Activated T-helper 9 cell treated with anti-CD3 and anti-CD28 coated beads, Interleukin-2, amount 50 U/mL, for 16 hours (primary cell): ENCODE data around the gene TICAM2.
A peak's percentile ranks its signal among the peaks of the same experiment; 100 is the strongest.

ENCODE experiments used
- DNase-seq: peaks from one replicate; pipeline ENCODE4 v3.0.0-alpha.2; 2020; ENCODE audit warnings: low read depth

Gene TICAM2

DNA sequence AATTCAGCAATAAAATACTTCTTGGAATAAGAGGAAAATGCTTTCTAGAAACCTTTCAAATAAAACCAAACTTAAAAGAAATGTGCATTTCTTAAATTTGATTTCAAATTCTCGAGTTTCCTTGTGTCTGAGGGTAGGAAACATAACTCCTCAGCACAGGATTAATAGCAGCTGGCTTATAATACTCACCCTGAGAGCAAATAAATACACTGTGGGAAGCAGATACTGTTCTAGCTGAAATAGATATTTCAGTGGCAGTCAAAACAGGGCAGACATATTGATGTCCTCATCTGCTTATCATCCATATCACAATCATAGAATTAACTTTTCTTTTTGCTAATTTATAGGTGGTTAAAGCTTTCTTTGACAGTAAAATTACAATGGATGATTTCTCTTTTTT lies 33.6 kb downstream of the TICAM2 start:
- DNase-seq, result no peak

DNA sequence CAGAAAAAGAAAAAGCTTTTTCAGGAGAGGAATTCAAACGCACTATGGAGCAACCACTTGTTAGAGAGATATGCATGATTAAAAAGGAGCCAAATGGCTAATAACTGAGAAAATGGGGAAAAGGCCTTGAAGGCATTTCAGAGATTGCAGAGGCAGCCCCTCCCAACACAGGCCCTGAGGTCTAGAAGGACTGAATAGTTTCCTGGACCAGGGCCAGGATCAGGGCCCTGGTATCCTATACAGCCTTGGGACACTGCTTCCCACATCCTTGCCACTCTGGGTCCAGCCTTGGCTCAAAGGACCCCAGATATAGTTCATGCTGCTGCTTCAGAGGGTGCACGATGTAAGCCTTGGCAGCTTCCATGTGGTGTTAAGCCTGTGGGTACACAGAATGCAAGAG lies 37.0 kb downstream of the TICAM2 start:
- DNase-seq, result no peak

DNA sequence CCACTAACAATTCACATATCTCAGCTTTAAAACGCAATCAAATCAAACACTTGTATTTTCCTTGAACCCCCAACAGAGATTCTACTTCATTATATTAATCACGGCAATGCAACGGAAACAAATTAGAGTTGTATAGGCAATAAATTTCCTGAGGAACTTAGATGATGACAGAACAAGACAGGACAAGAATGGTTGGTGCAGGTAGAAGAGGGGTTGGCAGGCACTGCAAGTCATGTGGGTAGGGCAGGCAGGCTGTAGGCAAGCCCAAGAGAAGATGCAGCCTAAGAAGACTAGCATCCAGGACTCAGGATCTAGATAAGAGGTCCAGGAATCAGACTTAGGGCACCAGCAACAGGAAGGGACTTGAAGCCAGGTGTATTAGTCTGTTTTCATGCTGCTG lies 41.1 kb downstream of the TICAM2 start:
- no peak for DNase-seq

DNA sequence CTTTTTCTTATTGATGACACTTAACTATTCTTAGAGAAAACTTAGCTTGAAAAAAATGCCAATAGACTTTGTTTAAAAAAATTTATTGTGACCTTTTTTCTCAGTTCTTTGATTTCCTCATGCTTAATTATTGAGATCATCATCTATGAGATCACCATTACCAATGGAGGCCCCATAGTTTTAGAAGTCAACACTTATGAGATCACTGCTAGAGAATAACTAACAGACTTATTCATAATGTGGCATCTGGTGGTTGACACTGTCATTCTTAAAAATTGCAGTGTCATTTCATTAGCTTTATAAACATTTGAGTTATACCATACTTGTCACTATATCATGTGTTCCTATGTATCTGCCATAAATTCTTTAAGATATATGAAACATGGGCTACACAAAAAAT lies 42.8 kb downstream of the TICAM2 start:
- no peak for DNase-seq

DNA sequence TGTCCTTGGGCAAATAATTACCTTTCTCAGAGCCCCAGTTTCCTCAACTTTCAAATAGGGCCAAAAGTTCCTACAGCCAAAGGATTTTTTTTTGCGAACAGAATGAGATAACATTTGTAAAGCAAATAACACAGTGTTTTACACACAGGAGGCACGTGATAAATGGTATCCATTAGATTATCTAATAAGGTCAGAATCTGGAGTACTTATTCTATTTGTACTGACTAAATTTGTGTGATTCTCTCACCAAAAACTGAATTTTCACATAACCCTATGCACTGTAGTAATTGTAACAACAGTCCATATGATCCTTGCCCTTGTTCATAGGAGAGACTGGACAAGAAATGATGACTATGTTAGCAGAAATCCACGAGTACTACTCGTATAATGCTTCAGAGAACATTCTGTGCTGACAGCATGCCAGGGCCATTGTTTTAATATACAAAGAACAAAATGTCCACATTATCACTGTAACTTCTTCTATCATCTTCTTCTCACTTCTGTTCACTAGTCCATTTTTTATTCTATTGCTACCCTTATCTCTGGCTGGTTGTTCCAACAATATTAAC lies 43.8 kb downstream of the TICAM2 start:
- DNase-seq, result no peak

DNA sequence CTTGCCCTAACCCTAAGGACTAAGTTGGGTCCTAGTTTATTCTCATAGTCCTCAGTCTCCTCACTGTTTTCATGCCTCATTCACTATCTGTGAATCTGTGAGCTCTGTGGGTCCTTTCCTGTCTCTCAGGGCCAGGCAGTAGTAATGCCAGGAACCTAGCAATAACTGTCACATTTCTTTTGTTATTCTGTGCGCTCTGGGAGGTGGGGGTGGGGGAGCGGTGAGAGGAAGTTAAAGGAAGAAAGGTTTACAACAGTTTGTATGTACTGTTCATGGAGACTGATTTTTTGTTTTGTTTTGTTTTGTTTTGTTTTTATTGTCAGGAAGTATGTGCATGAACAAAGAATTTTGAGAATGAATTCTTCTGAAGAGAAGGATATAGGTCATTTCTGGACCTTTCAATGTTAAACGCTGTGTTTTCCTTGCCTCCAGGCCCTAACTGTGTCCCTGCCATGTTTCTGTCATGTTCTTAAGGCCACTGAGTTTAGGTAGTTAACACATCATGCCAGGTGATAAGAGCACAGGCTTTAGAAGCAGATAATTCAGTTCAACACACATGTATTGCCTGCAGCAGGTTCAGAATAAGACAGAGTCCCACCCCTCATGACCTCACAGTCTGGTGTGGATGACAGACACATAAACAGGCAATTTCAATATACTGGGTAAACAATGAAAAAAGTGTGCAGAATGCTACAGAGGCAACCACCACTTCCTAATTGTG lies 44.5 kb downstream of the TICAM2 start:
- no peak for DNase-seq

DNA sequence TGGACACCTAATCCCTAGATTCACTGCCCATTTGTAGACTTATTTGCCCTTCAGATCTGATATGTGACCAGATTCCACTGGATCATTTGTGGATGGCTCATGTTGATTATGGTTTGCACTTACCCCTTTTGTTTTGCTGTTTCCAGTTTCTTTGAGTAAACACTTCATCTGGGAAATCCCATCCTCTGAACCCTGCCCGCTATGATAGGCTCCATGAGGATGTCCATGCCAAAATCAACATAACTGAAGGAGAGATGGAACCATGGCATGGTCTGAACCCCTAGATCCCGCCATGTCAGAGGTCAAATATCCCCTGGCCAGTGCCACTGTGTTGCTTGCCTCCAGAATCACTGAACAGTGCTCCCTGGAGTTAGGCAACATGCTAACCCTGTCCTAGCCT lies 46.0 kb downstream of the TICAM2 start:
- DNase-seq, result no peak

DNA sequence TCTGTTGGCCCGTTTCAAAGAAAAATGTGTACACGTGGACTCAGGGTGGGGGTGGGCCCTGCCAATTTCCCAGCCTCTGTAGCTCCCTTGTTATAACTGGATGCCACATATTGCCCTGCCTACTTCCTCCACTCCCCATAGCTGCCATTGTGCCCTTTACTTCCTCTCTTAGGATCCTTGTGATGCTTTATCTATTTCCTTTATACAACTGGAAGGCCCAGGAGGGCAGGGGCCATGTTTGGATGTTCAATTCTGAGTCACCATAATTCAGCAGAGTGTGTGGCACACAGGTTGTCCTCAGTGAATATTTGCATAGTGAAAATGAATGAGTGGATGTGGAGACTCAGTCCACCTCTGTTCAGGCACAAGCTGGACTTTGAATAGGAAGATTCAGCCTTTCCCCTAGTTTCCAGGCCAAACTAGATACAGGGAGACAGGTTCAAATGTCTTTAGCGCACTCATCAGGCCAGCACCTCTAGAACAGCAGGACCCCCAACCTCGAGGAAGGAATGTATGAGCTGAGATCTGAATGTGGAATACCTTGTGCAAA lies 47.1 kb downstream of the TICAM2 start:
- DNase-seq, result no peak

DNA sequence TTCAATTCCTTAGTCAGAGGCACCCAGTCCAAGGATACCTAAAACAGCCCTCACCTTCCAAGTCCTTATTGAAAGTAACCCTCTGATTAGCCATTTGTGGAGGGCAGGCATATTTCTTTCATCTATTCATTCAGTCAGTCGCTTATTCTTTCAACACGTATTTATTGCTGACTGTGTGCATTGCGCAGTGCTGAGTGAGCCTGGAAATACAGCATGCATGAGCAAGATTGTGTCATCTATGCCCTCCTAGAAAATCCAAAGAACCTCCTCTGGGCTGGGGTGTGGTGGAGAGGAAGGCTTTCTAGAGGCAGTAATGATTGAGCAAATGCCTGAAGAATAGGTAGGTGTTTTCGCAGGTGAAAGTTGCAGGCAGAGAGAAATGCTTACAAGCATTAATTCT lies 49.2 kb downstream of the TICAM2 start:
- DNase-seq, result no peak

DNA sequence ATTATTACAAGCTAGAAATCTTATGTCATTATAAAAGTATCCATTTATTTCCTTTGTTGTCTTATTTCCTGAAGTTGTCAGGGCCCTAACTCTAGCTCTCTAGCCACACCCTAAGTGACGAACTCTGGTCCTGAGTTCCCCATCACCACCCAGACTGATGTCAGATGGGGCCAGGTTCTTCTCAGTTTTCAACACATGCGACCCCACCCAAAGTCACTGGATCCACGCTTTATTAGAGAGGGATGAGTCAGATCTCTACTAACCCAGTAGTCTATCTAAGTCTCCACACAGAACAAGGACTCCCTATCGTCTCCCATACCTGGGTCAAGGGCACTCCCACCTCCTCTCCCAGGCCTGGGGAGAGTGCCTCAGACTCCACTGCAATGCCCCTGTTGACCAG lies 50.9 kb downstream of the TICAM2 start:
- no peak for DNase-seq

DNA sequence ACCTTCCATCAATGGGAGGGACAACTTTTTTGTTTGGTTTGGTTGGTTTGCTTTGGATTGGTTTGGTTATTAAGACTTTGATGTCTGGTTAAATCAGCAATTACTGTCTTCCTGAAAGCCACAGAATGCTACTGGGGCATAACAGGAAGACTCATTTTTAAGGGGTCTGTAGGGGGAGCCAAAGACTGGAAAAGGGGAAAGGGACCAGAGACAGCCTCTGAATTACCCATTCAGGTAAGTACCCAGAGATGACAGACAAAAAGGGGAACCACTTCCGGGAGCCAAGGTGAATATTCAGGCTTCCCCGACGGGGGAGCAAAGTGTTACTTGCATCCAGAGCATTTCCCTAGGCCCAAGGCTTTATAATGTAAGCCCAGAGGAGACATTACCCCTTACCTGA lies 53.1 kb downstream of the TICAM2 start:
- no peak for DNase-seq

DNA sequence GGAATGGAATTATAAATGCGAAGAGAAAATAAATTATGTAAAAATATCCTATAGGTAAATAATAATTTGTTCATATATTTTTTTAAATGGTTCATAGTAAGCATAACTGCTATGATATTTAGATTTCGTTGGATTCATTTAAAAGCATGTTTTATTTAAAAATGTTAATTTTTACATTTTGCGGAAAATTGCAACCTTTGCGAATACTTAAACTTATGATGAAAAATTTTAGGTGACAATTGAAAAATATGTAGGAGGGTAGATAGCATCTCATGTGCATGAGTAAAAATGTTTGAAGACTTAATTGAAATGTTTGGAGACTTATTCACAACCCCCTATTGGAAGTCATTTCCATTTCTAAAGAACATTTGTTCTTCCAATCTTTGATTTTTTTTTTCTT lies 53.6 kb downstream of the TICAM2 start:
- DNase-seq, result no peak

DNA sequence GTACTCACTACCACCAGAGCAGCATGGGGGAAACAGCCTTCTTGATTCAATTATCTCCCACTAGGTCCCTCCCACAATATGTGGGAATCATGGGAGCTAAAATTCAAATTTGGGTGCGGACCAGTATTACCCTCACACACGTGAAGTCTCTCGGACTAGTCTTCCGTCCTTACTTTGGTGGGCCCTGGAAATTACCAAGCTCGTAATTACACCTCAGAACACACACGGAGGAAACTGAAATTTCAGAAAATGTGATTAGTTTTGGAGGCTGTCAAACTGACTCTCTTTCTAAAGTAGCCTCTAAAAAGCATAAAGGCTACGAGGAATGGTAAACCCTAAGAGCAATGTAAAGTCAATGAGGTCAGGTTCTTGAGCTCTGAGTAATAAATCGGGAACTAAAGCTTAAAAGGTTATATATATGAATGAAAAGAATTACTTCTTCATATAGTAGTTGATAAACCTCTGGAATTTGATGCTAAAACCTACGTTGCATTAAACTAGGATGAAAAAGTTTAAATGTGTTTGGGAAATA lies 56.9 kb downstream of the TICAM2 start:
- DNase-seq, result no peak

DNA sequence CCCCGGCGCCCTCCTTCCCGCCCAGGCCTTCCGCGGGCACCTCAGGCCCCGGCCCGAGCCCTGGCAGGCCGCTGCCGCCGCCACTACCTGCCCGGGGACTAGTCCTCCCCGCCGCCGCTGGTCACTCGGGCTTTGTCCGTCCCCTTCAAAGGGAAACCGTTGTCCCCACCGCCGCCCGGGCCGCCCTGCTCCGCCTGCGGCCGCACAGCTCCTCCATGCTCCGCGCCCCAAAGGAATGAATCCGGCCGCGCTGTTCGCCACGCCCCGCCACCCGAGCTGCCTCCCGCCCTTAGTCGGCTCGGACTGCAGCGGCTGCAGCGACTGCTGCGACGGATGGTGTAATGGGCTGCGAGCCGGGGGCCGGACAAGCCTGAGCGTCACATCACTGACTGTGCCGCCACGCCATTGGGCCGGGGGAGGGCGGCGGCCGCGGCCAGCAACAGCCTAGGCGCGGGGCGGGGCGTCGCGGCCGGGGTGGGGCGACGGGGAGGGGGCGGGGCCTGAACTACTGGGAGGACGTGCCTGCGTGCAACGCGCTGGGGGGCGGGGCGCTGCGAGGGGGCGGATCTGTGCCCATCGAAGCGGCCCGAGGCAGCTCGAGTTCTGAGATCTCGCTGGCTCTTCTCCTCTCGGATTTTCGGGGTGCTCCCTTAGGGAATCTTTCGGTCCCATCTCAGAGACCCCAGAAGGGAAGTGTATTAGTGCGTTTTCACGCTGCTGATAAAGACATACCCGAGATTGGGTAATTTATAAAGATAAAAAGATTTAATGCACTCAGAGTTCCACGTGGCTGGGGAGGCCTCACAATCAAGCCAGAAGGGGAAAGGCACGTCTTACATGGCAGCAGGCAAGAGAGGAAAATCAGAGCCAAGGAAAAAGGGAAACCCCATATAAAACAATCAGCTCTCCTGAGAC lies 57.6 kb downstream of the TICAM2 start, which contains the start of gene FEM1C:
Gene FEM1C, minus strand, starts transcription at position 340 of the 915 bp plus-strand sequence. CDS start 1,282 bp downstream, outside the sequence.
- DNase-seq, result peak; percentile 97

DNA sequence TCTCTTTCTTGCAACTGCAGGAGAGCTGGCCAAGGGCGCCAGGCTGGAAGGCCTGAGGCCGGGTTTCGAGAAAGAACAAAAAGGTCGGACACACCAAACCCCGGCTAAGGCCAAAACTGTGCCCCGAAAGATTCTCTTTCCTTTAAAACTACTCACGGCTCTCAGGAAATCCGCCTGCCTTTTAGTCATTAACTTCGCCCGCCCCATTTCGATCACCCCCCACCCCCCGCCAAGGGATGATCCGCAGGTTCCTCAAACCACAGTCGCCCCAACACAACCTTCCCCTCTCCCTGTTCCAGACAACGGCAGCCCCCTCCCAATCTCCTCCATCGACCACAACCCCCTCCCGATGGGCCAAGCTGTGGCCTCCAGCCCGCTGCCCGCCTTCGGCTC lies 58.2 kb downstream of the TICAM2 start:
- peak; percentile 32 for DNase-seq

DNA sequence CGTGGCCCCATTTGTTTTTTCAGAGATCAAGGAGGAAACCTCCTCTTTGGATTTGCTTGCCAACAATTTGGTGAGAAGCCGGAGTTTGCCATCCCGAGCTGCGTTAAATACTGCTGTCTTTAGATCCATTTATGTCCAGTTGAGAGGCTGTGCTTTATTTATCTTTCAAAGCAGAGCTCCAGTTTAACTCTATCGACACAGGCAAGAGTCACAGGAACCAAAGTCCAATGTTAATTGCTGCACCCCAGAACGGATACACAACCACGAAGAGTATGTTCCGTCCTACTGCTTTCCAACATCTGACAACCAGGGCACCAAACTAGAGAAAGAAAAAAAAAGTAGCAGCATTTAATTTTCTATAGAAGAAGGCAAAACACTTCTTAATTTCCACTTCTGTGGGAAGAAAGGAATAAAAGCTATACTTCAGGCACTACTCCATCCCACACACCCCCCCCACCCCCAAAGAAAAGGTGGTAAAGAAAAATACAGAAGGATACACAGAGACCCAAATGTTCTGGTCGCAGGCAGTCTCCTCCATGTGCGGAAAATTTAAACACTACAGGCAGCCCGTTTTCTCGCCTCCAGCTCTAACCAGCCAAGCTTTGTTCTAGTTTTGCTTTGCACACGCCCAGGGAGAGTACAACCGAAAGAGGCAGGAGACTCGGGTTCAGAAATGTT lies 58.8 kb downstream of the TICAM2 start:
- DNase-seq, result peak; percentile 21

DNA sequence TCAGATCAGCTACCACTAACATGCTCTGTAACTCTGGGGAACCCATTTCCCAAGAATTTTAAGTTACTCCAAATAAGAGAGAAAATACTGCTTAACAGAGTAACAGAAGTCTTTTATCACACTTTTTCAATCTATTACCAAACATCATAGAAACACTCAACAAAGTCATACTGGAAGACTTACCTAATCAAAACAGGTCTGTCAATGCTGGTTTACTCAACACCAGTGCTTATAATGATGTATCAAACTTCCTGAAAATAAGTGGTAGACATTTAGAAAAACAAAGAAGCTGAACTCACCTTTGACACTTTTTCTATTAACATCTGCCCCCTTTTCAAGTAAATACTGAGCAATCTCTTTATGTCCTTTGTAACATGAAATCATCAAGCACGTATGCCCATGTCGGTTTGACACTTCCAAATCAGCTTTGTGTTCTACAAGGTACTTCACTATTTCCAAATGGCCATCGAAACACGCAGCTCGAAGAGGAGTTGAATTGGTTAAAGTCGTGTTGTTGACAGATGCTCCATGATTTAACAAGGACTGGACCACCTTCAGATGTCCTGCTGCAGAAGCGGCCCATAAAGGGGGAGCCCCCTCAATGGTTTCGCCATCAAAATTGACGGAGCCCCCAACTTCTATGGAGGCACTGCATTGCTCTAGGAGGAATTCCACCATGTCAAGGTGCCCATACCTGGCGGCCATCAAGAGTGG lies 59.5 kb downstream of the TICAM2 start:
- no peak for DNase-seq

DNA sequence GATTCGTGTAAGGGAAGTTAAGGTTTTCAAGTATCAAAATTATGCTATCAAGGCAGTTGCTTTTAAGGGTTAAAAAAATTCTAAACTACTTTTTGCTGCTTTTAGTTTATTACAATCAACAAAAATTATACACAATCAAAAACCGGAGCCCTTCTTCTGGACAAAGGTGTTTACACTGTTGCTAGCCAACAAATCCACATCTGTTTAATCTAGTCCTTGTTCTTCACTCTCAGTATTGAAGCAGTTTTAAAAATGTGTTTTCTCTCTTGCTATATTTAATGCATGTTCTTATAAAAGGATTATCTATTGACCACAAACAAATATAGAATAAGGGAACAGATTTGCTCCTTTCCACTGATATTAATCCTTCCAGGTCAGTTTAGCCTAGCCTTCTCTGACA lies 60.2 kb downstream of the TICAM2 start:
- DNase-seq, result no peak

DNA sequence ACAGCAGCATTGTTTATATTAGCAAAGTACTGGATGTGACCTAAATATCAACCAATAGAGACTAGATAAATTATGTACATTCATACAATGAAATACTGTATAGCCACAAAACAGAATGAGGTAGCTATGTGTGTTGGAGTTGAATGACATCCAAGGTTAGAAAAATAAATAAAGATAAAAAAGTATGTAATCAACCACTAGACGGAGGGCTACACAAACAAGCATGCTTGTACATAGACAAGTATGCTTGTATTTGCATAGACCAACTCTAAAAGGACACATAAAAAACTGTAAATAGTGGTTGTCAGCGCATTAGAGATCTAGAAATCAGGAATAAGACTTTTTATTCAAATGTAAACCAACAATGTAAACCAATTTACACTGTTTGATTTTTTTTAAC lies 60.7 kb downstream of the TICAM2 start:
- DNase-seq, result no peak

DNA sequence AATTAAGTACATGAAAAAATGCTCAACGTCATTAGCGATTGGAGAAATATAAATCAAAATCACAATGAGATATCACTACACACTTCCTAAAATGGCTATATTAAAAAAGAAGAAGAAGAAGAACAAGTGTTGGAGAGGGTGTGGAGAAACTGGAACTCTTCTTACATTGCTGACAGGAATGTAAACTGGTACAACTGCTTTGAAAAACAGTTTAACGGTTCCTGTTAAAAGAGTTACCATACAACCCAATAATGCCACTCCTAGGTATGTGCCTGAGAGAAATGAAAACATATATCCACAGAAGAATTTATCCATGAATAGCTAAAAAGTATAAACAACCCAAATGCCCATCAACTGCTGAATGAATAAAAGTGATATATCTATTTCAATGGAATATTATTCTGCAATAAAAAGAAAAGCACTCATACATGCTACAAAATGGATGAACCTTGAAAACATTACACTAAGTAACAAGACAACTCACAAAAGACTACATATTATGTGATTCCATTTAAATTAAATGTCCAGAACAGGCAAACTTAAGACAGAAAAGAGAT lies 66.7 kb downstream of the TICAM2 start:
- DNase-seq, result no peak

DNA sequence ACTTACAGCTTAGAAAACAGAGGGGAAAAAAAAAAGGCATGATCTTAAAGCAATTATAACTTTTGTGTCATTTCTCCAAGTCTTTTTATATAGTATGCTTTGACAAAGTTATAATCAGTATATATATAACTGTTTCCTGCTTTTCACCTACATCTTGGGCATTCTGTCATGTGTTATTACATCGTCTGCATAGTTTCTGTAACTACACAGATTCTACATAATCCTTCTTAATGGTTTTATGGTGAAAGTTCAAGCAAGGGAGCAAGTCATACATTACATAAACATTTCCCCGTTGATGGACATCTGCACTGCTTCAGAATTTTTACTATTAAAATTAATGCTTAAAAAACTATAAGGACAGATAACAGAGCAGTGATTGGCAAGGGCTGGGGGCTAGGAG lies 69.8 kb downstream of the TICAM2 start:
- no peak for DNase-seq
